Activated naive CD4-positive, alpha-beta T cell treated with anti-CD3 and anti-CD28 coated beads, Interleukin-2, amount 50 U/mL, for 24 hours (primary cell): Measurements from ENCODE around the gene GPR27.
A peak's percentile ranks its signal among the peaks of the same experiment; 100 is the strongest.

Source experiments
- H3K27ac Mint-ChIP-seq: one replicate; pipeline ENCODE4 v1.8.0; 2021; ENCODE audit warnings: mild to moderate bottlenecking, mixed read lengths
- H3K27me3 Mint-ChIP-seq: one replicate; pipeline ENCODE4 v1.8.0; 2021; ENCODE audit warnings: mixed read lengths
- H3K36me3 Mint-ChIP-seq: one replicate; pipeline ENCODE4 v1.8.0; 2021; ENCODE audit warnings: mixed read lengths
- H3K4me1 Mint-ChIP-seq: one replicate; pipeline ENCODE4 v1.8.0; 2021; ENCODE audit warnings: mixed read lengths
- H3K4me3 Mint-ChIP-seq: one replicate; pipeline ENCODE4 v1.8.0; 2021; ENCODE audit warnings: mild to moderate bottlenecking, mixed read lengths
- H3K9me3 Mint-ChIP-seq: one replicate; pipeline ENCODE4 v1.8.0; 2021; ENCODE audit warnings: mixed read lengths

Gene GPR27

DNA sequence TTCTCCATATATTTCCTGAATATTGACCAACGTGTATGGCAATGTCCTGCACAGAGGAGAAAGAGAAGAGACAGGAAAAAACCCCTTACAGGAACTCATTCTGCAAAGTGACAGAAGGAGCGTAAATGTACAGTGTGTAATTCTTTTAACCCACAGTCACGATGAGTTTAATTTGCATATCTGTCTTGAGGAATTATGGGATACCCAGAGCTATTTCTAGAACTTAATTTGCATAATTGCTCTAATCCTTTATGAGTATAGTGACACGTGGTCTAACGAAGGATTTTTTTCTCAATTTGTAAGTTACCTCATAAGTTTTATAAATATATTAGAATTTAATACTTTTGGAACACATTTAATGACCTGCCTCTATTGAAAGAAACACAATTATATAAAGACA, 9.8 kb downstream of the GPR27 start:
- Mint-ChIP-seq H3K27ac (no peak overlapping the region), H3K9me3 (no peaks in the 10 kb centered on the region), H3K36me3 (no peaks in the 10 kb centered on the region), H3K27me3 (peaks cover 6% of the 10 kb centered on the region), H3K4me3 (no peak overlapping the region), H3K4me1 (no peaks in the 10 kb centered on the region)

DNA sequence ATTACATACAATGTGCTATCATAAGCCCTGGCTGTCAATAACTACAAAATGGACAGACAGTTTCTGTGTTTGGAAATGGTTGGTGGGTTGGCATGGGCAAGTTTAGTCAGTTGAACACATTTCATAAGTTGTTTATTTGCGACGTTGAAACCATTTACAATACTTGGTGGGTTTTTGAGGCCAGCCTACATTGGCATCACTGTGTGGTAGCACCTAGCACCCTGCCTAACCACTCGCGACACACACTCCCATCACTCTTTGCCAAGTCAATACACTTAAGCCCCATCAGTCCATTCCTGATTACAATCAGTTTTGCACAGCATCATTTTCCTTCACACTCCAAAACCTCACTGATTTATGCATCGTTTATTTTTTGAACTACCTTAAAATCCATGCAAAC, 17.5 kb downstream of the GPR27 start:
- Mint-ChIP-seq H3K27ac (no peak overlapping the region), H3K27me3 (peaks cover 2% of the 10 kb centered on the region), H3K4me1 (no peaks in the 10 kb centered on the region), H3K9me3 (no peaks in the 10 kb centered on the region), H3K36me3 (no peaks in the 10 kb centered on the region), H3K4me3 (no peak overlapping the region)

DNA sequence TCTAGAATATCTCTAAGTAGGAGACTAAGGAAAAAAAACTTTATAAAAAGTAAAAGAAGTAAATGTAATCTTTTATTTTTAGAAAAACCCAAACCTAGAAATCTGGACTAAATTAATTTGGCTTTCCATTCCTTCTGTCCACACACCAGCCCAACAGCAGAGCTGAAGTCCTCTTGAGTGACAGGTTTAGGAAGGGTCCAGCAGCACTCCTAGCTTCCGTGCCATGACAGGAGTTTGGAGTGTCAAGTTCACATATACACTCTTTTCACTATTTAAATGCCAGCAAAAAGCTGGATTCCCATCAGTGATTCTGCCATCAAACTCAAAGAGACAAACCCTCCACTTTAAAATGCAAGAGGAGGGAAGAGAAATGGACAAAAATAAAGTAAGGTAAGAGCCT, 18.2 kb downstream of the GPR27 start:
- Mint-ChIP-seq H3K27me3 (no peaks in the 10 kb centered on the region), H3K4me1 (no peaks in the 10 kb centered on the region), H3K9me3 (no peaks in the 10 kb centered on the region), H3K27ac (no peak overlapping the region), H3K4me3 (no peak overlapping the region), H3K36me3 (no peaks in the 10 kb centered on the region)

DNA sequence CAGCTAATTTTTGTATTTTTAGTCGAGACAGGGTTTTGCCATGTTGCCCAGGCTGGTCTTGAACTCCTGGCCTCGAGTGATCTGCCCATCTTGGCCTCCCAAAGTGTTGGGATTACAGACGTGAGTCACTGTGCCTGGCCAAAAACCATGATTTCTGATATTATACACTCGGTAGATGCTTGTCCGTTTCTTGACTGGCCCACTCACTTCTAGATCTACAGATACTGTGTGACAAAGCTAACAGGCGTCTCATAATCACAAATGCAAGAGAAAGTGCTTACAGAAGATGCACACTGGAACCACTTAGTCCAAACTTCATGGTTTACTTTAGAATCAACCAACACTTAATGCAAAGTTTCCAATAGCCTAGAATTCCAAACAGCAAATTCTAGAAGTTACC, 22.9 kb downstream of the GPR27 start:
- Mint-ChIP-seq H3K9me3 (no peaks in the 10 kb centered on the region), H3K36me3 (no peaks in the 10 kb centered on the region), H3K4me3 (no peak overlapping the region), H3K27ac (no peak overlapping the region), H3K4me1 (peaks cover 8% of the 10 kb centered on the region), H3K27me3 (peaks cover 7% of the 10 kb centered on the region)

DNA sequence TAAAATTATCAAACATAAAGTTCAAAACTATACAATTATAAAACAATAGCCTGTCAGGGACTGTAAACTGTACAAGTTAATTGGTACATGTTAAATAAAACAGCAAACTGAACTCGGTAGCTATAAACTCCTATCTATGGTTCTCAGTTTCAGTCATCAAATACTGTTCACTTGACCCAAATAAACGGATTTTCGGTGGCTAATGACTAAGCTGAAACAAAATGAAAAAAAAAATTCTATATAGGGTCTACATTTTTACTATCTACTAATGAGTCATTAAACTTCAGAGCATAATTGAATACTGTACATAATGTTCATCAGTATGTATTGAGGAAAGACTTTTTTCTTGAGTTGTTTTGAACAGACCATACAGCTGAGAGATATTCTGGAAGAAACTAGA, 24.7 kb downstream of the GPR27 start:
- no peaks in the 10 kb centered on the region for H3K9me3 Mint-ChIP-seq
- H3K27ac Mint-ChIP-seq: no peak overlapping the region
- H3K4me3 Mint-ChIP-seq: no peak overlapping the region
- no peaks in the 10 kb centered on the region for H3K36me3 Mint-ChIP-seq
- H3K4me1 Mint-ChIP-seq: peaks cover 8% of the 10 kb centered on the region
- peaks cover 16% of the 10 kb centered on the region for H3K27me3 Mint-ChIP-seq

DNA sequence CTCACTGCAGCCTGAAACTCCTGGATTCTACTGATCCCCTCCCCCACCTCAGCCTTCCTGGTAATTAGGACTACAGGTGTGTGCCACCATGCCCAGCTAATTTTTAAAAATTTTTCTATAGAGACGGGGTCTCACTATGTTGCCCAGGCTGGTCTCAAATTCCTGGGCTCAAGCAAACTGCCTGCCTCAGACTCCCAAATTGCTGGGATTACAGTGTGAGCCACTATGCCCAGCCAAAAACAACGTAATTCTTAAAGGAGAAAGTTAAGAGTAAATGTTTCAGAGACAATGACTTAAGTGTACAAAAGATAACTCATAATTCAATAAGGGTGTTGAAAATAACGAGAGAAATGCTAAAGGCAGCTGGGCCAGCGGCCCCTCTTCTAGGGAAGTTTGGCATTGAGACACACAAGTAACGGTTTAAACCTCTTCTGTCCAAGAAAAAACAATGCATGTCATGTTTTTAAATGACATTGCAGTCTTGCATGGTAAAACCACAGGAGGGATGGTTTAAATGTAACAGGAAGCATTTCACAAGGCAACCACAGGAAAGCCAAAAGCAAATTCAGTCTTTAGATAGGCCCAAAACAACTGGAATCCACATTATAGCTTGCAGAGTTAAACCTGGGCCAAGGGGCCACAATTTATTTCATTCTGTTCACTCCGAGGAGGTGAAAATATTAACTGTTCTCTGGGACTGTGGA, 26.2 kb downstream of the GPR27 start:
- Mint-ChIP-seq H3K27me3 (peaks cover 24% of the 10 kb centered on the region), H3K4me3 (no peak overlapping the region)

DNA sequence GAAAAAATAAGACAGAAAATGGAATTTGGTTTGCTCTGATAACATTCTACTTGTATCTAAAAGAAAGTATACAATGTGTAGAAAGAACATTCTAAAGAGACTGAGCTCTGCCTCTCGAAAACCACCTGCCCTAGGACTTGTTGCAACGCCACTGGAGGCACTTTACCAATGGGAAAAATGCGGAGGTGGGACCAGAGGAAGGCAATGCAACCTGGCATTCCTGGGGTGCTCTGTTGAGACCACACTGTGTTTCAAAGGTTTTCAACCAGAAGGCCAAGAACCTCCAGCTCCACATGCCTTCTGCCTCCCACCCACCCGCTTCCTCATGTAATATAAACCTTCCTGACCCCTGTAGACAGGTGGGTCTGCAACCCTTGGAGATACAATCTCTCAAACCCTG, 26.8 kb downstream of the GPR27 start:
- Mint-ChIP-seq H3K4me1 (peaks cover 20% of the 10 kb centered on the region), H3K27me3 (peaks cover 24% of the 10 kb centered on the region), H3K4me3 (no peak overlapping the region), H3K36me3 (no peaks in the 10 kb centered on the region), H3K9me3 (no peaks in the 10 kb centered on the region), H3K27ac (no peak overlapping the region)

More for the DNA sequence above, 26.2 kb downstream of the GPR27 start:
- Mint-ChIP-seq H3K9me3 (no peaks in the 10 kb centered on the region), H3K4me1 (peaks cover 17% of the 10 kb centered on the region), H3K27ac (no peak overlapping the region), H3K36me3 (no peaks in the 10 kb centered on the region)

DNA sequence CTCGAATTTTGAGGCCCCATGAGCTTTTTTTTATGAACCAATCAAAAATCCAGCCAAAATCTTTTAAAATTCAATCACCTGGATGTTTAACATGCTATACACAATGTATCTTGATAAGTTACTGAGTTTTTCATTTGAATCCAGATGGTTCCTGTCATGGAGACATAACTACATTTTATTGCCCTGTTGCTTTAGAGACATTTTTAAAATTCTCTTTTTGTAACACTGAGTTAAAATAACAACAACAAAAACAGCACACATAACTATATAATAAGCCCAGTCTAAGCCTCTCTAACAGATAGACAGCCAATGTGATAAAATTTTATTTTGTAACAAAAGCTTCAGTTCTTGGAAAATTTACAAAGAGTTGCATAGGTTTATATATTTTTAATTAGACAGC, 29.5 kb downstream of the GPR27 start:
- Mint-ChIP-seq H3K36me3 (no peaks in the 10 kb centered on the region), H3K27ac (no peak overlapping the region), H3K27me3 (peaks cover 39% of the 10 kb centered on the region), H3K4me1 (peaks cover 28% of the 10 kb centered on the region), H3K4me3 (no peak overlapping the region), H3K9me3 (no peaks in the 10 kb centered on the region)

DNA sequence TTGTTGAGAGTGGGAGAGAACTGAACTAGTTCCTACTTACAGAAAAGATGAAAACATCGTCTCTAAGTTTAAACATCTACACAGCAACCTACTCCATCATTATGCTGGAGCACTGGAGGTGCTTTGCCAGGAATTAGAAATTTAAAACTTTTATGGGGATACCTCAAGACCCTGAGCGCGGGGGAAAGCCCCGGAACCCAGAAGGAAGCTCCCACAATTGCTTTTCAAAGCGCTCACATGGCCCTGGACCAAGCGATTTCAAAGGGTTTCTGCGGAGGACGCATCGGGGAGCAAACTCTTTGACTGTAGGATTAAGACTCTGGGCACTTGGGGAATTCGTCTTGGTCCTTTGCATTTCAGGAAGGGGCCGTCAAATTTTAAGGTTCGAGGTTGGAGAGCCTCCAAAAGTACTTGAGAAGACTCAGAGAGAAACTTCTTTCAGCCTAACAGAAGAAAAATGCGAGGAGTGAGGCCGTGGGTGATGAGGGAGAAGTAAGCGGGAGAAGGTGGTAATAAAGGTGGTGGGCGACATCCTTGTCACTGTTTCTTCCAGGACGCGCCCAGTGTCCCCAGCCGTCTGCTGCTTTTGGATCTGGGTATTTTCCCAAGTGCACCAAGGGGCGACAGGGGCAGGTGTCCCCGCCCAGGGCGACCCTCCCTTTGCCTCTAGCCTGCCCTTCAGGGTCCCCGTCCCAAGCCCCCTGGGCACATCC, 30.7 kb downstream of the GPR27 start:
- Mint-ChIP-seq H3K27me3 (peaks cover 39% of the 10 kb centered on the region), H3K36me3 (no peaks in the 10 kb centered on the region), H3K9me3 (no peaks in the 10 kb centered on the region), H3K27ac (peak overlapping the region; percentile 55), H3K4me1 (peaks cover 28% of the 10 kb centered on the region), H3K4me3 (peak overlapping the region; percentile 85)

DNA sequence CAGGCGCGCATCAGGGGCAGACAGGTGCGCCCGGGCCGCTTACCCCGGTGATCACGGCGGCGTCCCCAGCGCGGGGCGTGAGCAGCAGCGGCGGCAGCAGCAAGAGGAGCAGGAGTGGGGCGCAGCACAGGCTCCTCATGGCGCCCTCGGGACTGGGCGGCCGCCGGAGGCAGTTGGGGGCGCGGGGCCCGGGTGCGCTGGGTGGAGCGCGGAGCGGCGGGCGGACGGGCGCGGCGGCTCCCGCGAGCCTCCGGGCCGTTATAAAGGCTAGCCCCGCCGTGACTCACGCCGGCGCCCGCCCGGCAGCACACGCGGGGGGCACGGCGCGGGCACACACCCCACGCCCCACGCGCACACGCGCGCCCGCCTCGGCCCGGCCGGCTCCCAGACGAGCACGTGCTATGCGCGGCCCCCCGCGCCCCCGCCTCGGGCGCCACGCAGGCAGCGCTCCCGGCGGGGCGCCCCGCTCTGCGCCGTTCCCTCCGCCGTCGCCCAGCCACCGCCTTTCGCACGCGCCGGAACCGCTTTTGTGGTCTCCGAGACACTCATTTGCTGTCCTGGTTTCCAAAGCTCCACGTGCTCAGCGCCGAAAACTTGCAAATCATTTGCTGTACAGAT, 31.4 kb downstream of the GPR27 start, which contains the start of gene PROK2:
PROK2 (minus strand) TSS at position 235 of the 618 bp plus-strand sequence; CDS start at position 139, 96 bp downstream.
- Mint-ChIP-seq H3K36me3 (no peaks in the 10 kb centered on the region), H3K27ac (peak within 1 kb of the TSS; percentile 55), H3K9me3 (no peaks in the 10 kb centered on the region), H3K27me3 (peaks cover 39% of the 10 kb centered on the region), H3K4me1 (peaks cover 22% of the 10 kb centered on the region), H3K4me3 (peak within 1 kb of the TSS; percentile 85)

DNA sequence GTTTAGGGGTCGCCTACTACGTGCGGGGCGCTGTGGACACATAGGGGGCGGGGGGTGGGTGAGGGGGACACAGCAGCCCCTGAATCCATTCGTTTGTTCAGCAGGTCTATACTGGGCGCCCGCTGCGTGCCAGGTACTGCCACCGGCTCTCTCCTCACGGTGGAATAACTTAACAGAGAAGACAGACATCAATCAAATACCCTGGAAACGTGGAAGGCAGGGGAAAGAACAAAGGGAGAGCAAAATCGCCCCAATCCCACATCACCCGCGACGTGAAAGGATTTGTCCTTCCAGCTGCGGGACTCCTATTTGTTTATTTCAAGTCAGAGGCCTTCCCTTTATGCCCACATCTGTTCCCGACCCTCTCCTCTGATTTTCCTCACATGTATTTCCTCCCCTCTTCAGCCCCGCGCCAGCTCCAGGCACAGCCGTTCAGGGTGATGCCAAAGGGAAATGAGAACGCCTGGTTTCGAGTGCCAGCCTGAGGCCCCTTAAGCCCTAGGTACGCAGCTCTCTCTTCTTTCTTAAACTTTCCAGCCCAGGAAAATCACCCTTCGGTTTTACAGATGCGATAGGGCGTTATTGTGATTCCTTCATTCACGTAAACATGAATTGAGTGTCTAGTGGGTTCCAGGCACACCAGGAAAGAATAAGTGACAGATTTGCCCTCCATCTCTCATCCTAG, 32.0 kb downstream of the GPR27 start:
- H3K9me3 Mint-ChIP-seq: no peaks in the 10 kb centered on the region
- no peaks in the 10 kb centered on the region for H3K36me3 Mint-ChIP-seq
- peaks cover 19% of the 10 kb centered on the region for H3K4me1 Mint-ChIP-seq
- peak overlapping the region; percentile 82 for H3K4me3 Mint-ChIP-seq
- H3K27me3 Mint-ChIP-seq: peaks cover 38% of the 10 kb centered on the region
- peak overlapping the region; percentile 23 for H3K27ac Mint-ChIP-seq

DNA sequence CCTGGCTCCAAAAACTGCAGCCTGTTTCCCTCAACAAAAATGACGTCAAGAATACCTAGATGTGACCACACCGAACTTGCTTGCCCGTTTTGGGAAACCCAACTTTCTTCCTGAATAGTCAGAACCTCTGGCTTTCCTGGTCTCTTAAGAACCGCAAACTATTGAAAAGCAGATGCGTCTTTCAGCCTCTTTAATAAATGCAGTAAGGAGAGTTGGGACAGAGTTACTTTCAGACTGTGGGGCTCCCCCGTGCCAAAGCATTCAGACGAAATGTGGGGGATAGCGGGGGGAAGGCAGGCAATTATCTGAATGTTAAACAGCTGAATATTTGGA, 32.5 kb downstream of the GPR27 start:
- Mint-ChIP-seq H3K9me3 (no peaks in the 10 kb centered on the region), H3K4me1 (peaks cover 19% of the 10 kb centered on the region), H3K4me3 (peak overlapping the region; percentile 82), H3K36me3 (no peaks in the 10 kb centered on the region), H3K27me3 (peaks cover 34% of the 10 kb centered on the region), H3K27ac (no peak overlapping the region)

DNA sequence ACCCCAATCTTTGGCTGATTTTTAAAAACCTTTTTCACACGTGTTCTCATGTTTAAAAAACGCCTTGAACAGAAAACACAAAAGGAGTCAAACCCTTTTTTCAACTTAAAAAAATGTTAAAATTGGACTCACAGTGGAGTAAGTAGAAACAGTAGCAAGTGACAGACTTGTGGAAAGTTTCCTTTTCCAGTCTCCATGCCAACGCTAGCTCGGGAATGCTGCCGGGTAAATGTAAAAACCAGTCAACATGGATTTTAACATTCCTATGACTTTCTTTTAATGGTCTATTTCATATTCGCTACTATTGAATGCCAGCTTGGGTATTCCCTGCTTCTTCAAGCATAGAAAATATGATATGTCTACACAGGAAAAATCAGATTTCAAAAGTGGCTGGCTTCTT, 32.9 kb downstream of the GPR27 start:
- H3K9me3 Mint-ChIP-seq: no peaks in the 10 kb centered on the region
- H3K4me1 Mint-ChIP-seq: peaks cover 19% of the 10 kb centered on the region
- no peak overlapping the region for H3K4me3 Mint-ChIP-seq
- H3K27me3 Mint-ChIP-seq: peaks cover 32% of the 10 kb centered on the region
- H3K36me3 Mint-ChIP-seq: no peaks in the 10 kb centered on the region
- H3K27ac Mint-ChIP-seq: no peak overlapping the region

DNA sequence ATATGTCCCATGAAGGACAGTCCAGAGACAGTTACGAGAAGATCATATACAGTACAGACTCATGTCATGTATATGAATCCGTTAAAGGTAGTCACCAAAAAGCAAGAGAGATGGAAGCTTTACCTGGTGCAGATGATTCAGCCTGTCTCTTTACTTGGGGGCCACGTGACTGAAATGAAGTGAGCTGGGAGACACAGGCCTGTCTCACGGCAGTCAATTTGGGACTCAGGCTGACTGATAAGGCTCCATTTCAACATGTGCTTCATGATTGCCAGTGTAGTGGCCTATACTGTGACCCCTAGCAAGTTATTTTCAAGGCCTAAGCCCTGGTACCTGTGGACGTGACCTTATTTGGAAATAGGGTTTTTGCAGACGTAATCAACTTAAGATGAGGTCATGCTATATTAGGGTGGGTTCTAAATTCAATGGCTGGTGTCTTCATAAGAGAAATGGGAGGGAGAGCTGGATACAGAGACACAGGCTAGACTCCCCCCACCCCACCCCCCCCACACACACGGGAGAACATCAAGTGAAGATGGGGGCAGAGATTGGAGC, 34.3 kb downstream of the GPR27 start:
- Mint-ChIP-seq H3K4me3 (no peak overlapping the region), H3K4me1 (peaks cover 19% of the 10 kb centered on the region), H3K36me3 (no peaks in the 10 kb centered on the region), H3K27me3 (peaks cover 23% of the 10 kb centered on the region), H3K27ac (no peak overlapping the region), H3K9me3 (no peaks in the 10 kb centered on the region)

DNA sequence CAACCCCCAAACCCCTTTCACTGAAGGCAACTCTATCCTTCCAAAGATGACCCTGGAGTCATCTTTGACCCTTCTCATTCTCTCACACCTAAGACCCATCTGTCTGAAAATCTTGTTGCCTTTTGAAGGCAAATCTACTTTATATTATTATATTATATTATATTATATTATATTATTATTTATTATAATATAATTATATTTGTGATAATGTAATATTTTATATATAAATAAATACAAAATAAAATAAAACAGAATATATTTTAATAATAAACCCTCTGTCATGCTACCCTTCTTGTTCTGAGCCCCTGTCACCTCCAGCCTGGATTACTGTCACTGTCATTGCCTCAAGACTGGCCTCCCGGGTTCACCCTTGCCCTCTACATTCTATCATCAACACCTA, 36.3 kb downstream of the GPR27 start:
- Mint-ChIP-seq H3K27me3 (peaks cover 19% of the 10 kb centered on the region), H3K9me3 (no peaks in the 10 kb centered on the region), H3K4me3 (no peak overlapping the region), H3K27ac (no peak overlapping the region), H3K36me3 (no peaks in the 10 kb centered on the region), H3K4me1 (peaks cover 11% of the 10 kb centered on the region)
